H1 (cell line): ENCODE data around the gene DUSP18. TPM values are rescaled to one million over a fixed set of nuclear protein-coding genes. Genes with fewer than 3 reads are reported as not detected.

Experiments
- CTCF ChIA-PET: fragments of 300-600 bp; sonication (Branson Sonifier 250); formaldehyde crosslinking; loops from one replicate; lab custom pipeline; 2021; ENCODE audit not compliant: partially characterized antibody; lab: Charles Lee
- POLR2A ChIA-PET: fragments of 300-600 bp; sonication (Branson Sonifier 250); formaldehyde crosslinking; loops from one replicate; lab custom pipeline; 2021; ENCODE audit warnings: inconsistent platforms; ENCODE audit not compliant: partially characterized antibody; lab: Charles Lee
- DNase-seq, 2 experiments: peaks; one replicate each; pipeline versions ENCODE4 v3.0.0 to v3.0.0-alpha.2; 2010 to 2022; ENCODE audit warnings: low spot score in 2 of 2, low read depth in 1 of 2, mixed read lengths in 1 of 2
- FAIRE-seq: peaks from 2 replicates; lab custom pipeline; 2011; peaks lifted over from hg19 to GRCh38; lab: Jason Lieb, UNC
- H2AFZ ChIP-seq: 2 replicates; pipeline ENCODE4 v1.8.1; 2012; ENCODE audit warnings: low read length, inconsistent platforms
- H2AK5ac ChIP-seq: 2 replicates; pipeline ENCODE4 v1.6.1; 2013; ENCODE audit warnings: low read depth, low read length
- H2BK120ac ChIP-seq: replicated peaks from 2 replicates; pipeline ENCODE3; 2013; ENCODE audit warnings: low read depth, low read length, inconsistent platforms
- H2BK12ac ChIP-seq: 2 replicates; pipeline ENCODE4 v1.6.1; 2013; ENCODE audit warnings: low read depth, low read length
- H2BK15ac ChIP-seq: 2 replicates; pipeline ENCODE4 v1.6.1; 2013; ENCODE audit warnings: low read length
- H2BK20ac ChIP-seq: 2 replicates; pipeline ENCODE4 v1.6.1; 2013; ENCODE audit warnings: low read length
- H2BK5ac ChIP-seq: 2 replicates; pipeline ENCODE4 v1.6.1; 2013; ENCODE audit warnings: low read depth, low read length
- H3K14ac ChIP-seq: 2 replicates; pipeline ENCODE4 v1.6.1; 2013; ENCODE audit warnings: inconsistent platforms; ENCODE audit not compliant: insufficient read length
- H3K18ac ChIP-seq: 2 replicates; pipeline ENCODE4 v1.6.1; 2013; ENCODE audit warnings: low read length; ENCODE audit errors: extremely low read depth
- H3K23ac ChIP-seq: 2 replicates; pipeline ENCODE4 v1.6.1; 2013; ENCODE audit warnings: inconsistent platforms; ENCODE audit not compliant: insufficient read length
- H3K23me2 ChIP-seq: 2 replicates; pipeline ENCODE4 v1.6.1; 2013; ENCODE audit warnings: low read depth, low read length
- H3K27ac ChIP-seq: 2 replicates; pipeline ENCODE4 v1.6.1; 2011; ENCODE audit warnings: low read depth, low read length, inconsistent platforms
- H3K27me3 ChIP-seq, 4 experiments: replicated peaks in 1 of 4; 1 replicate in 1 of 4; 2 replicates in 3 of 4; pipeline versions ENCODE4 v1.6.1 to v1.8.1; 2011 to 2013; ENCODE audit warnings: low read length in 3 of 4, mild to moderate bottlenecking in 3 of 4, inconsistent platforms in 2 of 4, mixed read lengths in 2 of 4, moderate library complexity in 1 of 4; ENCODE audit not compliant: control insufficient read depth in 3 of 4, insufficient read depth in 3 of 4; ENCODE audit errors: extremely low read depth in 1 of 4
- H3K36me3 ChIP-seq, 4 experiments: 2 replicates each; pipeline versions ENCODE4 v1.6.1 to v1.8.1; 2011 to 2013; ENCODE audit warnings: mild to moderate bottlenecking in 4 of 4, low read length in 3 of 4, moderate library complexity in 2 of 4, control low read depth in 1 of 4, inconsistent platforms in 1 of 4; ENCODE audit not compliant: insufficient read depth in 4 of 4, control insufficient read depth in 2 of 4
- H3K4ac ChIP-seq: replicated peaks from 2 replicates; pipeline ENCODE3; 2013; ENCODE audit warnings: low read length, low read depth, mixed read lengths, inconsistent platforms; ENCODE audit not compliant: insufficient read length
- H3K4me1 ChIP-seq, 4 experiments: replicated peaks in 1 of 4; 1 replicate in 1 of 4; 2 replicates in 3 of 4; pipeline versions ENCODE4 v1.6.1 to v1.8.1; 2011 to 2013; ENCODE audit warnings: low read length in 3 of 4, inconsistent platforms in 2 of 4, mixed read lengths in 1 of 4; ENCODE audit not compliant: insufficient read depth in 4 of 4, control insufficient read depth in 3 of 4
- H3K4me2 ChIP-seq, 2 experiments: 2 replicates each; pipeline versions ENCODE4 v1.6.1 to v1.8.1; 2011 to 2013; ENCODE audit warnings: low read depth in 2 of 2, low read length in 2 of 2, control low read depth in 1 of 2, inconsistent platforms in 1 of 2, mild to moderate bottlenecking in 1 of 2; ENCODE audit not compliant: insufficient read depth in 1 of 2
- H3K4me3 ChIP-seq, 4 experiments: fragments of 200-600, 300-600 bp in 1 of 4; sonication (generic), shearing (Covaris generic), sonication (Bioruptor Twin) in 1 of 4; 2 replicates each; pipeline versions ENCODE4 v1.5.1 to v1.8.1; 2011 to 2016; ENCODE audit warnings: low read length in 4 of 4, low read depth in 3 of 4, control low read depth in 2 of 4, inconsistent platforms in 2 of 4, mild to moderate bottlenecking in 2 of 4, mixed read lengths in 1 of 4, moderate library complexity in 1 of 4; ENCODE audit not compliant: insufficient read depth in 2 of 4; ENCODE audit errors: extremely low read depth in 1 of 4
- H3K56ac ChIP-seq: replicated peaks from 2 replicates; pipeline ENCODE3; 2013; ENCODE audit warnings: low read depth, mild to moderate bottlenecking, mixed read lengths, low read length, inconsistent platforms; ENCODE audit not compliant: insufficient read length
- H3K79me1 ChIP-seq: 2 replicates; pipeline ENCODE4 v1.6.1; 2013; ENCODE audit warnings: low read depth, low read length, control low read depth
- H3K79me2 ChIP-seq, 2 experiments: 2 replicates each; pipeline versions ENCODE4 v1.6.1 to v1.8.1; 2012 to 2013; ENCODE audit warnings: low read length in 2 of 2, mild to moderate bottlenecking in 2 of 2, inconsistent platforms in 1 of 2; ENCODE audit not compliant: insufficient read depth in 2 of 2, control insufficient read depth in 1 of 2
- H3K9ac ChIP-seq, 4 experiments: replicated peaks in 1 of 4; 1 replicate in 1 of 4; 2 replicates in 3 of 4; pipeline versions ENCODE4 v1.6.1 to v1.8.1; 2011 to 2013; ENCODE audit warnings: low read depth in 3 of 4, low read length in 3 of 4, control low read depth in 2 of 4, mild to moderate bottlenecking in 2 of 4, moderate library complexity in 2 of 4, inconsistent platforms in 1 of 4; ENCODE audit errors: extremely low read depth in 1 of 4
- H3K9me3 ChIP-seq, 2 experiments: 2 replicates each; pipeline versions ENCODE4 v1.6.1 to v1.8.1; 2012 to 2013; ENCODE audit warnings: mild to moderate bottlenecking in 2 of 2, moderate library complexity in 2 of 2, control low read depth in 1 of 2, inconsistent platforms in 1 of 2, low read depth in 1 of 2, low read length in 1 of 2, mixed read lengths in 1 of 2; ENCODE audit not compliant: insufficient read depth in 2 of 2
- H4K20me1 ChIP-seq, 2 experiments: replicated peaks in 1 of 2; 2 replicates each; pipeline versions ENCODE3 to v1.8.1; 2011 to 2013; ENCODE audit warnings: inconsistent platforms in 2 of 2, low read length in 2 of 2, mild to moderate bottlenecking in 1 of 2; ENCODE audit not compliant: insufficient read depth in 2 of 2, control insufficient read depth in 1 of 2
- H4K5ac ChIP-seq: 2 replicates; pipeline ENCODE4 v1.6.1; 2013; ENCODE audit warnings: low read length, low read depth, mixed read lengths, inconsistent platforms; ENCODE audit not compliant: insufficient read length
- H4K8ac ChIP-seq: 2 replicates; pipeline ENCODE4 v1.8.0; 2013; ENCODE audit warnings: mild to moderate bottlenecking, moderate library complexity, low read length, inconsistent platforms; ENCODE audit not compliant: insufficient read depth; ENCODE audit errors: extremely low read depth
- H4K91ac ChIP-seq: replicated peaks from 2 replicates; pipeline ENCODE3; 2013; ENCODE audit warnings: low read length, mixed read lengths, inconsistent platforms; ENCODE audit not compliant: insufficient read length
- ASH2L ChIP-seq: fragments of 200-600, 300-600 bp; sonication (generic); IDR thresholded peaks from one replicate; pipeline ENCODE4 v1.7.1; 2017; ENCODE audit warnings: low read length
- BCL11A ChIP-seq, 2 experiments: IDR thresholded peaks; one replicate each; pipeline ENCODE4 v1.6.1; 2011; ENCODE audit warnings: low read depth in 2 of 2, low read length in 2 of 2, mild to moderate bottlenecking in 2 of 2
- SIRT6 ChIP-seq: IDR thresholded peaks from one replicate; pipeline ENCODE4 v1.7.1; 2012; ENCODE audit warnings: low read length, inconsistent platforms
- WGBS, 2 experiments: shearing (Covaris generic) in 1 of 2; methylation state at CpG; one replicate each; pipeline versions ENCODE4 v1.1.6 to v1.1.7; 2013 to 2015; ENCODE audit warnings: low lambda C conversion rate in 2 of 2, mixed read lengths in 2 of 2, inconsistent platforms in 1 of 2, low coverage in 1 of 2, missing lambda C conversion rate in 1 of 2; ENCODE audit not compliant: insufficient replicate concordance in 2 of 2, insufficient coverage in 1 of 2, insufficient read length in 1 of 2; ENCODE audit errors: extremely low coverage in 1 of 2, missing lambda C conversion rate in 1 of 2; 5-methylcytosine and 5-hydroxymethylcytosine counted together
- polyA plus RNA-seq, 7 experiments: library from polyadenylated mRNA; depleted of rRNA in 3 of 7; stranded (reverse) in 5 of 7; unstranded in 2 of 7; fragments of >200 nt in 5 of 7; fragments of 200-250 nt in 2 of 7; gene quantifications; 1 replicate in 5 of 7; 2 replicates in 1 of 7; 4 replicates in 1 of 7; pipeline versions ENCODE4 v1.2.1 to v1.2.3, GENCODE V29; 2011 to 2013; ENCODE audit warnings: missing spikeins in 2 of 7, mixed read lengths in 2 of 7
- total RNA-seq: library from RNA; stranded (reverse); fragmentation: NEBNext Ultra II Directional; extraction: Animal tissue kit (Norgen Biotek cat#: 25700); gene quantifications from 2 replicates; pipeline ENCODE4 v1.2.1, GENCODE V29; 2021

DUSP18 gene
- total and polyA plus RNA-seq, 2 of the 8 experiments (the other 6 are each of a cell fraction or from before 2014, with no cell fraction given): 2.6 to 7.3 TPM

DNA sequence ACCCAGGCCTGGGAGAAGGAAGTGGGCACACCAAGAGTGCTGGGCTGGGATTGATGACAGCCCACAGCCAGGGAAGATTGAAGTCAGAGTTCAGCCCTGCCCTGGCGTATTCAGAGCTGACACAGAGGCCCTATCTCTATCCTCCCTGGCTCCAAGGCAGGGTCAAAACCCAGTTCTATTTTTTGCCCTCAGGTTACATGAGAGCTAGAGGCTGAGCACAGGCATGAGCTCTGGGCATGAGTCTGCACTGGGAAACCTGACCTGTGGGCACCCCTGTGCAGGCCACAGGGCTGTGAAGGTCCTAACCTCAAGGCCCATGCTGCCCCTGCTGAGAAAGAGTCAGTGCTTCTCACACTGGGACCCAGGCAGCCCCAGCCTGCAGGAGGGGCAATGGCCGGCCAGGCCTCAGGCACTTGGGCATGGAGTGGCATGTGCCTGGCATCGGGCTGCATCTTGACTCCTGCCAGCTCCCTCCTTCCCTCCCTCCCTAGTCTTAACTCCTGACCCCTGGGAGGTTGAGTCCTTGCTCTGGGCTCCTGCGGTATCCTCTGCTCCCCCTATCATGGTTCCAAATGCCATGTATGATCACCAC, 26.7 kb downstream of the DUSP18 start:
- Histone ChIP-seq H2BK12ac (peak overlapping the region; percentile 12; the same call in 1 of the 2 replicates), H3K9ac (no peak overlapping the region), H3K18ac (no peak overlapping the region), H3K9me3 (no peaks in the 10 kb centered on the region), H3K14ac (no peak overlapping the region), H3K4me2 (no peak overlapping the region), H2BK20ac (no peak overlapping the region), H2AK5ac (no peak overlapping the region), H3K4me1 (peaks cover 0 to 11% (median 8%) of the 10 kb centered on the region in 4 experiments; a peak in 6 of 7 replicates), H3K27me3 (peaks cover 0 to 4% (median 0%) of the 10 kb centered on the region in 4 experiments; a peak in 2 of 7 replicates), H4K5ac (no peak overlapping the region), H3K56ac (peak overlapping the region; percentile 16), H4K91ac (no peak overlapping the region), H3K23ac (no peak overlapping the region), H3K27ac (no peak overlapping the region), H3K79me2 (no peaks in the 10 kb centered on the region; a peak in 1 of 4 replicates), H3K4ac (peak overlapping the region; percentile 78), H3K4me3 (no peak overlapping the region), H2BK120ac (peak overlapping the region; percentile 43), H3K79me1 (peaks cover 2% of the 10 kb centered on the region; the same call in 1 of the 2 replicates), H2BK5ac (no peak overlapping the region), H4K8ac (no peak overlapping the region), H2AFZ (no peak overlapping the region), H4K20me1 (peaks cover 0 to 2% of the 10 kb centered on the region in 2 experiments), H2BK15ac (no peak overlapping the region), H3K23me2 (peaks cover 3% of the 10 kb centered on the region; the same call in 1 of the 2 replicates), H3K36me3 (no peaks in the 10 kb centered on the region)
- no peak for FAIRE-seq
- WGBS, 2 experiments: 89% methylated on average over 2 of the region's 4 CpGs; no CpG with 5 or more reads in 1 of the 2 experiments
- POLR2A ChIA-PET: no interaction called here
- DNase-seq: no peak
- CTCF ChIA-PET: interaction anchor here (0.9 to 3.6 kb wide), 3 partner anchors 27 to 238 kb away, joined by 4 to 10 read pairs (median 5); partner anchors contain the start of gene DUSP18
- no peak for TF ChIP-seq SIRT6
- TF ChIP-seq BCL11A (IDR thresholded peaks at IDR 0.05; ENCODE audit: low read depth in 2 of 2, low read length in 2 of 2): no peak
- TF ChIP-seq ASH2L: no peak
